WI38 (cell line): ENCODE measurements around the gene MORC3.

Source experiments
- H3K4me3 ChIP-seq: 2 replicates; pipeline ENCODE4 v1.5.1; 2011; ENCODE audit warnings: low read depth, mild to moderate bottlenecking, control low read depth, low read length
- TF ChIP-seq, protein P1 (sequence below): IDR thresholded peaks from 2 replicates; pipeline ENCODE4 v1.5.1; 2012; ENCODE audit warnings: low read depth, mild to moderate bottlenecking, control low read depth, low read length

MORC3 gene

DNA sequence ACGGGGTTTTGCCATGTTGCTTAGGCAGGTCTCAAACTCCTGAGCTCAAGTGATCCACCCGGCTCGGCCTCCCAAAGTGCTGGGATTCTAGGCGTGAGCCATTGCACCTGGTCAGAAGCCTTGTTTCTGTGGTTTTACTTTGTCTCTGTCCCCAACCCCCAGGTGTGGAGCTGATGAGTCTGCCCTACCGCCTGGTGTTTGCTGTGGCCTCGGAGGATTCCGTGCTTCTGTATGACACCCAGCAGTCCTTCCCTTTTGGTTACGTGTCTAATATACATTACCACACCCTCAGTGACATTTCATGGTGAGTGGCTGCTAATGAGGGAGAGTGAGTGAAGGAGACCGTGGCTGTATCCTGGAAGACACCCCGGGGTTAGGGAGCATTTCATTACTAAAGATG is 91.3 kb downstream of the MORC3 start:
- TF ChIP-seq, protein P1, sequence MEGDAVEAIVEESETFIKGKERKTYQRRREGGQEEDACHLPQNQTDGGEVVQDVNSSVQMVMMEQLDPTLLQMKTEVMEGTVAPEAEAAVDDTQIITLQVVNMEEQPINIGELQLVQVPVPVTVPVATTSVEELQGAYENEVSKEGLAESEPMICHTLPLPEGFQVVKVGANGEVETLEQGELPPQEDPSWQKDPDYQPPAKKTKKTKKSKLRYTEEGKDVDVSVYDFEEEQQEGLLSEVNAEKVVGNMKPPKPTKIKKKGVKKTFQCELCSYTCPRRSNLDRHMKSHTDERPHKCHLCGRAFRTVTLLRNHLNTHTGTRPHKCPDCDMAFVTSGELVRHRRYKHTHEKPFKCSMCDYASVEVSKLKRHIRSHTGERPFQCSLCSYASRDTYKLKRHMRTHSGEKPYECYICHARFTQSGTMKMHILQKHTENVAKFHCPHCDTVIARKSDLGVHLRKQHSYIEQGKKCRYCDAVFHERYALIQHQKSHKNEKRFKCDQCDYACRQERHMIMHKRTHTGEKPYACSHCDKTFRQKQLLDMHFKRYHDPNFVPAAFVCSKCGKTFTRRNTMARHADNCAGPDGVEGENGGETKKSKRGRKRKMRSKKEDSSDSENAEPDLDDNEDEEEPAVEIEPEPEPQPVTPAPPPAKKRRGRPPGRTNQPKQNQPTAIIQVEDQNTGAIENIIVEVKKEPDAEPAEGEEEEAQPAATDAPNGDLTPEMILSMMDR, result no peak
- no peak overlapping the region for H3K4me3 ChIP-seq

DNA sequence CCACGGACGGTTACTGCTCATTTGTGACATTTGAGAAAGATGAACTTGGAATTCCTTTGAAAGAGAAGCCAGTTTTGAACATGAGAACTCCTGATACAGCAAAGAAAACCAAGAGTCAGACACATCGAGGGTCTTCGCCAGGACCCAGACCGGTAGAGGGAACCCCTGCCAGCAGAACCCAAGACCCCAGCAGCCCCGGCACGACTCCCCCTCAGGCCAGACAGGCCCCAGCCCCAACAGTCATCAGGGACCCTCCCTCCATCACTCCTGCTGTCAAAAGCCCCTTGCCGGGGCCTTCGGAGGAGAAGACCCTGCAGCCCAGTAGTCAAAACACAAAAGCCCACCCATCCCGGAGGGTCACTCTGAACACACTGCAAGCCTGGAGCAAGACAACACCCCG is 92.9 kb downstream of the MORC3 start:
- TF ChIP-seq, protein P1, result no peak

DNA sequence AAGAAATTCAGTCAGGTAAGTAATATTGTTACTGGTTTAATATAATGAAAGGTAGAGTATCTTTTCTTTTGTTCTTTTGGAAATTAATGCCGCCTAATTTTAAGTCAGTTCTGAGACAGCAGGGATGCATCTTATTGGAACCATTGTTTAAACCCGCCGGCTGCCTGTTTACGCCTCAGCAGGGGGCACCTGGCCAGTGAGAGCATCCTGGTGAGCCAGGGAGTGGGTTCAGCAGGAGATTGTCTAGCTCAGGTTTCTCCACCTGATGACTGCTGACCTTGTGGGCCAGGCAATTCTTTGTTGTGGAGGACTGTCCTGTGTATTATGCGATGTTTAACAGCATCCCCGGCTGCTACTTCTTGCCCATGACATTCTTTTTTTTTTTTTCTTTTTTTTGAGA is 95.4 kb downstream of the MORC3 start:
- no peak overlapping the region for H3K4me3 ChIP-seq
- TF ChIP-seq, protein P1, result no peak

More for the DNA sequence above, 92.9 kb downstream of the MORC3 start:
- no peak overlapping the region for H3K4me3 ChIP-seq

DNA sequence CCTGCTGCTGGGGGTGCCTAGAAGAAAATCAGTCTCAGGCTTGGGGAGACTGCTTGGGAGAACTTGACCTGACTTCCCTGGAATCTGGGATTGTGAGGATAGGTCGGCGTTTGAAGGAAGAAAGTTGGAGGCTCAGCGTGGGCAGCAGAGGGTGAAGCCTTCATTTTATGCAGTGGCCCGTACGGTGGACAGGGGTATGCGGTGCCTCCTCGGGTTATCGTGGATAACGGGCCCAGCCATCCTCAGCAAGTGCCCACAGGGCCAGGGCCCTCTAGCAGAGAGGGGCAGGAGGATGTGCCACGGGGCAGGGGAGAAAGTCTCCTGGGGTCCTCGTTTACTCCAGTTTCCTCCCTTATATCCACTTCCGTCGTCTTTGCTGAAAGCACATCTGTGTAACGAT is 99.2 kb downstream of the MORC3 start:
- TF ChIP-seq, protein P1, result no peak
- no peak overlapping the region for H3K4me3 ChIP-seq

DNA sequence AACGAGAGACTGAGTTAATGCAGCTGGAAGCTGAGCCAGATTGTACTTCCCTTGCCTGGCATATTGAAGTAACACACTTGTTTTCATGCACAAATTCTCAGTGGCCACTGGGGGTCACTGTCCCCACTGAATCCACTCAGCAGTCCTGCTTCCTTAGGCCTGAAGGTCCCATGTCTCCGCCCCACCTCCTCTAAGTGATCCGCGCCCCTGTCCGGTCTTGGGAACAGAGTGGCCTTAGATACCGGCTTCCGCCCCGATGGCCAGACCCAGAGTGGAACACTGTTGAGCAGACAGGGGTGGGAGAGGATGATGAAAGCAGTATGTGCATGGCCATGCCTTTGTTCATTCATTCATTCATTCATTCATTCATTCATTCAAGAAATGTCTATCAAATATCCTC is 100.0 kb downstream of the MORC3 start:
- TF ChIP-seq, protein P1, result peak; percentile 71
- H3K4me3 ChIP-seq, result no peak overlapping the region

DNA sequence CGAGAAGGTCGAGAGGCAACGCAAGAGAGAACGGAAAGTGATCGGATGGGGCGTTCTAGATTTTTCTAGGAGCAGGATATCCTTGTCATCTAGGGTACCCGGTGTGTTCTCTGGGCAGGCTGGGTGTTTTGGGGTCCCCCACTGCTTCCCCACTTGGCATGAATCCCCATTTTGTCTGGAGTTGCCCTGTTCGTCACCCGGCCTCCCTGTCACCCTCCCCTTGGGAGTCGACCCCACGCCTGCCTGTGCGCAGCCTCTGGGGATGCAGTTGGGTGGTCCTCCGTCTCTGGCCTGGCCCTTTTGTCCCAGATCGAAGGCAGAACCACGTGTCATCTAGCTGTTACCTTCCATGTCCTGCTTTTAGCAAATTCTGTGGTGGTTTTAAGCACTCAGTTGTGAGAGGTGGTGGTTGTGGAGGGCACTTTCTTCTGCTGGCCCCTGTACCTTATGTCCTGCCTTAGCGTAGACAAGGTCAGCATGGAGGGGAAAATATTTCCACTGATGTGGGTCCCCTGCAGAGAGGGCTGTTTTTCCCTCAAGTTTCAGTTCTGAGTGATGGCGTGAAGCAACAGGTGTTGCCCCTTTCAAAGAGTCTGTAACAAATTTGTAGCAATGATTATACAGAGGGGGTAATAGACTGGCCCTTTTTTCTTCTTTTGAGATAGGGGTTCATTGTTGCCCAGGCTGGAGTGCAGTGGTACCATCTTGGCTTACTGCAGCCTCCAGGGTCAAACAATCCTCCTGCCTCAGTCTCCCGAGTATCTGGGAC is 100.8 kb downstream of the MORC3 start:
- TF ChIP-seq, protein P1, result no peak
- no peak overlapping the region for H3K4me3 ChIP-seq

DNA sequence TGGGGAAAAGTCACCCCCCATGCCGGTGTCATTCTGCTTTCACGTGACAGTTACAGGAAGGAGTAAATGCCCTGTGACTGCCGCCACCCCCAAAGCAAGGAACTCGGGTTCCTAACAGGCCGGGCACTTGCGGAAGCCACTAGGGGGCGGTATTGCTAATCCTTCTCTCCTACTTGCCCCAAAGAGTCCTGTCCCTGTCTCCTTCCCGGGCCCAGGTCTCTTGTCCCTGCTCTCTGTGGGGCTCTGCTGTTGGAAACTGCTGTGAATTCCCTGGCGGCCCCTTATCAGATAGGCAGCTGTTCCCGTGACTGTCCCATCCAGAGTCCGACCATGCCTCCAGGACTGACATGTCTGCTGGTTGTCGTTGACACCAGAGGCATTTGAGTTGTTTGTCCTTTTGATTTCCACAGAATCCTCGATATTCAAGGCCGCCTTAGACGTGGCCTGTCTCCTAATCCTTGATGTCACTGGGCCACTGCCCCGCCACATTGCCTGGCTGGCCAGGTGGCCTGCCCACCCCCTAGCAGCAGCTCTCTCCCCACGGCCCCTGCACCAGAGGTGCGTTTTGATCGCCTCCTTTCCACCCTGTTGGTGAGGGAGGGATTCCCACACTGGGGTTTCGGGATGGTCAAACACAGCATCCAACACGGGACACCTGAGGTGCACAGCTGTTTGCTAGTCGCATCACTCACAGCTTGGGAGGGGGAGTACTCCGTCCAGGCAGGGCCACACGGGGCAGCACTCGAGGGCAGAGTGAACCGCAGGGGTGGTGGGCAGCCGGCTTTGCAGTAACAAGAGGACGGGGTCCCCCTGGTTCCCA is 102.5 kb downstream of the MORC3 start:
- no peak overlapping the region for H3K4me3 ChIP-seq
- TF ChIP-seq, protein P1, result peak; percentile 83
